Fibroblast of the aortic adventitia (primary cell): ENCODE results near the gene RAB12. TPM values are rescaled to one million over a fixed set of nuclear protein-coding genes. Genes with fewer than 3 reads are reported as not detected.
"Not testable (repeated sequence)": the region's sequence is repeated elsewhere in the genome, so short reads cannot be mapped to it uniquely, and the experiment has no call there.

Experiments
- DNase-seq: peaks from one replicate; pipeline ENCODE4 v3.0.0-alpha.2; 2010; ENCODE audit warnings: low read depth
- H3K4me3 ChIP-seq: 2 replicates; pipeline ENCODE4 v1.5.1; 2011; ENCODE audit warnings: low read depth, mild to moderate bottlenecking, control low read depth, low read length, moderate library complexity
- total RNA-seq: library from RNA; depleted of rRNA; stranded (reverse); fragments of >200 nt; gene quantifications from 2 replicates; pipeline ENCODE4 v1.2.3, GENCODE V29; 2012; ENCODE audit warnings: low replicate concordance
- TF ChIP-seq, protein P1 (sequence below): IDR thresholded peaks from 2 replicates; pipeline ENCODE4 v1.5.1; 2011; ENCODE audit warnings: mild to moderate bottlenecking, low read length, control low read depth, inconsistent platforms; ENCODE audit not compliant: insufficient read depth

Gene RAB12
- total RNA-seq, 1 donor, result 64.9 TPM

DNA sequence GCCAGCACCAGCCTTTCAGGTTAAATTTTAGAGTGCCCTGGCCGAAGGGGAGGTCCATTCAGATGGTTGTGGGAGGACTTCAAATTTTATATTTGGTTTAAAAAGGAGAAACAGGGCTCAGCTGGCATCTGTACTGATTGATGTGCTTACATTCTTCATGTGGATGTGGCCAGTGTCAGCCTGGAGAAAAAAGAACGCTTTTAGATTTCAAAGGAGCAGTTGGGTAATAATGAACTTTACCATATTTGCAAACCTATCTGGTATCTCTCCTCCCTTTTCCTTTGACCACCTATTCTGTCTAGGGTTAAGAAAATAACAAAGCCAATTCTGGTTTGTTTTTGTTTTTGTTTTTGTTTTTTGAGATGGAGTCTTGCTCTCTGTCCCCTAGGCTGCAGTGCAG lies 21.3 kb downstream of the RAB12 start:
- TF ChIP-seq, protein P1, sequence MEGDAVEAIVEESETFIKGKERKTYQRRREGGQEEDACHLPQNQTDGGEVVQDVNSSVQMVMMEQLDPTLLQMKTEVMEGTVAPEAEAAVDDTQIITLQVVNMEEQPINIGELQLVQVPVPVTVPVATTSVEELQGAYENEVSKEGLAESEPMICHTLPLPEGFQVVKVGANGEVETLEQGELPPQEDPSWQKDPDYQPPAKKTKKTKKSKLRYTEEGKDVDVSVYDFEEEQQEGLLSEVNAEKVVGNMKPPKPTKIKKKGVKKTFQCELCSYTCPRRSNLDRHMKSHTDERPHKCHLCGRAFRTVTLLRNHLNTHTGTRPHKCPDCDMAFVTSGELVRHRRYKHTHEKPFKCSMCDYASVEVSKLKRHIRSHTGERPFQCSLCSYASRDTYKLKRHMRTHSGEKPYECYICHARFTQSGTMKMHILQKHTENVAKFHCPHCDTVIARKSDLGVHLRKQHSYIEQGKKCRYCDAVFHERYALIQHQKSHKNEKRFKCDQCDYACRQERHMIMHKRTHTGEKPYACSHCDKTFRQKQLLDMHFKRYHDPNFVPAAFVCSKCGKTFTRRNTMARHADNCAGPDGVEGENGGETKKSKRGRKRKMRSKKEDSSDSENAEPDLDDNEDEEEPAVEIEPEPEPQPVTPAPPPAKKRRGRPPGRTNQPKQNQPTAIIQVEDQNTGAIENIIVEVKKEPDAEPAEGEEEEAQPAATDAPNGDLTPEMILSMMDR, result no peak
- DNase-seq, result no peak
- H3K4me3 ChIP-seq, result no peak overlapping the region

DNA sequence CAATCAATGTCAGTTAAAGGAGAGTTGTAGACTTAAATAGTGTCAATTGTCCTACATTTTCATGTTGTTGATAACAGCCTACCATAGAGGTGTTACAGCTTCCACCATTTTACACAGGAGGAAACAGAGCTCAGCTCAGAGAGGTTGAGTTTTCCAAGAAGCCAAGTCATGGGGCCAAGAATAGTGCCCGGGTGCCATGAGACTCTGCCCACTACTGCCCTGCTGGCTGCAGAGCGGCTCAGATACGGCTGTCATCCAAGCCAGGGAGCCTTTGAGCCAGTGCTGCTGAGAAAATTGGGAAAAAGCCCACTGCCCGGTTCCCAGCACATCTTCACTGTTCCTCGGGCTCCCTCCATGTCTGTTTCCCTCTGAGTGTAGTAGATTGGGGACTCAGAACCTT lies 22.0 kb downstream of the RAB12 start:
- TF ChIP-seq, protein P1, result no peak
- no peak overlapping the region for H3K4me3 ChIP-seq
- no peak for DNase-seq

DNA sequence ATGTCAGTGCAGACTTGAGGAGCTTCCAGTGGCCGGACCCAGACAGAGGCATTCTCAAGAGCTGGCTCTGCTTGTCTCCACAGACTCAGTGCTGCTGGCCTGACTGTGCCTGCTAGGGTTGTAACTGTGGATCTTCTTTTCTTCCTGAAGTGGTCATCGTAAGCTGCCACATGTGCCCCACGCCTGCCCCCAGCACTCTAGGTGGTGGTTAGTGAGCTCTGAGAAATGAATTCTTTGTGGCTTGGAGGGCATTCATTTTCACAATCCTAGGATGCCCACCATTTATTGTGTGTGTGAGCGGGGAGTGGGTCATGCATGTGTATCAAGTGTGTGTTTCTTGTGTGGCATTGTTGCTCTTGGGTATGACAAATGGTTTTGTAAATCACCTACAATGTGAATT lies 23.1 kb downstream of the RAB12 start:
- DNase-seq, result no peak
- no peak overlapping the region for H3K4me3 ChIP-seq
- TF ChIP-seq, protein P1, result no peak

DNA sequence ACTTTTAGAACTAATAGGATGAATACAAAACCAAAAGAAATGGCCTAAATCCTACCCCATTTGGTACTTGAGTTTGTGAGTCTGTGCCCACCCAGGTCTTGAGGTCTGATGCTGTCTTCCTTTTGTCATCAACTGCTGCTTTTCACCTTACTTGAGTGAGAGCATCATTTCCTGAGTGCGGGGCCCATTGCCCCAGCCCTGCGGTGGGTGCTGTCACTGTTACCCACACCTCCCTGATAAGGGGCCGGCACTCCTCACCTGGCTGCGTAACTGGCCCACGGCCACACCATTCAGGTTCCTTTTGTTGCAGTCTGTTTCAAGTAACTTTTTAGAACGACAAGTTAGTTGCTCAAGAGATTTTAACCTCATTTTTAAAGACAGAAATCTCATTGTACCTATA lies 25.3 kb downstream of the RAB12 start:
- no peak overlapping the region for H3K4me3 ChIP-seq
- TF ChIP-seq, protein P1, result no peak
- no peak for DNase-seq

DNA sequence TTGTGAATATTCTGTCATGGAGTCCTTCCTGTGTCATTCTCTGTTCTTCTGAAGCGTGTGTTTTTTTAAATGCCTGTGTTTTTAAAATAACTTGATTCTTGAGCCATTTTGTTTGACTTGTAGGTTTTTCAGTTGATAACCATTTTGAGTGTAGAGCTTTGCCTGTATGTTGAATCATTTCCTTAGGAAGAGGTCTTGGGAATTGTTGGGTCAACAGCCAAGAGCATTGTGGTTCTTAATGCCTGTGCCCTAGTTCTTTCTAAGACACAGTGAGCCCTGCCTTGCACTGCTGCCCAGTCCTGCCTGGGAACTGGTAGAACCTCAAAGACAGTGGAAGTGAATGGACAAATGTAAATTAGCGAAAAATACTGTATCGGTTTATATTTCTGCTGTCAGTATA lies 25.9 kb downstream of the RAB12 start:
- peak; percentile 79 for DNase-seq
- H3K4me3 ChIP-seq, result no peak overlapping the region
- TF ChIP-seq, protein P1, result no peak

DNA sequence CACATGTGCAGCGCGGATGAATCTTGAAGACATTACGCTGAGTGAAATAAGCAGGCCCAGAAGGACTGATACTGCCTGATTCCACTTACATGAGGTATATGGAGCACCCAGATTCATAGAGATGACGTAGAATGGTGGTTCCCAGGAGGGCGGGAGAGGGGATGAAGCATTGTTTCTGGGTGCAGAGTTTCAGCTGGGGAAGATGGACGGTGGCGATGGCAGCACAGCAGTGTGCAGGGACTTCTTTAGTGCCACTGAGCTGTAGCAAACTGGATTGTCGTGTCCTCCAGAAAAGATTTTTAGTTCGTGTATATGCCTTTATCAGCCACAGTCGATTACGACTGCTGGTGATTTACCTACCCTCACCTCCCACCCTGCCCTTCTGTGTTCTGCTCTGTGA lies 30.5 kb downstream of the RAB12 start:
- TF ChIP-seq, protein P1, result no peak

DNA sequence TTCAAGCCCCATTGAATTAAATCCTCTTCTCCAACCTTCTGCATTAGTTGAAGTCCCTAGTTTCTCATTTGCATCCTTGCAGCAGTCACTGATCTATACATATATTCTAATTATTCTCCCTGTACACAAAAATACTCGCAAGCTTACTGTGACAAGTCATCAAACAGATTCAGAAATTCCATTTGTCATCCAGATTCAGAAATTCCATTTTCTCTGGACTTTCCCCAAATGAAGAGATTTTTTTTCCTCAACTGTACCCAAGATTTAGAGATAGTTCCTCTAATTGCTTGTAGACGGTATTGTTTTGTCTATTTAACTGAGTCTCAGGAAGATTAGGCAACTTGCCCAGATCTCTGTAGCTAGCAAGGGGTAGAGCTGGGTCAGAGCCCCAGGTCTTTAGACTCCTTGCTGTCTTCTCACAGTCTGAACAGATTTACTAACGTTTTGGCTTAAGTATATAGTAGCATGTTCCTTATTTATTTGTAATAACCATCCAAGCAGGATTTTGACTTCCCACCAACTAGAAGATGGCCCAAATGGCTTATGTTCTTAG lies 34.2 kb downstream of the RAB12 start:
- no peak for DNase-seq
- TF ChIP-seq, protein P1, result no peak
- H3K4me3 ChIP-seq, result no peak overlapping the region

More for the DNA sequence above, 30.5 kb downstream of the RAB12 start:
- DNase-seq, result no peak
- H3K4me3 ChIP-seq, result no peak overlapping the region

DNA sequence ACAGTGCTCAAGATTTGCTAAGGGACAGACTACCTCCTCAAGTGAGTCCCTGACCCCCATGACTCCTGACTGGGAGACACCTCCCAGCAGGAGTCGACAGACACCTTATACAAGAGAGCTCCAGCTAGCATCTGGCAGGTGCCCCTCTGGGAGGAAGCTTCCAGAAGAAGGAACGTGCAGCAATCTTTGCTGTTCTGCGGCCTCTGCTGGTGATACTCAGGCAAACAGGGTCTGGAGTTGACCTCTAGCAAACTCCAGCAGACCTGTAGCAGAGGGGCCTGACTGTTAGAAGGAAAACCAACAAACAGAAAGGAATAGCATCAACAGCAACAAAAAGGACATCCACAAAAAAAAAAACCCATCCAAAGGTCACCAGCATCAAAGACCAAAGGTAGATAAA lies 38.1 kb downstream of the RAB12 start:
- H3K4me3 ChIP-seq, DNase-seq: not testable (repeated sequence)

DNA sequence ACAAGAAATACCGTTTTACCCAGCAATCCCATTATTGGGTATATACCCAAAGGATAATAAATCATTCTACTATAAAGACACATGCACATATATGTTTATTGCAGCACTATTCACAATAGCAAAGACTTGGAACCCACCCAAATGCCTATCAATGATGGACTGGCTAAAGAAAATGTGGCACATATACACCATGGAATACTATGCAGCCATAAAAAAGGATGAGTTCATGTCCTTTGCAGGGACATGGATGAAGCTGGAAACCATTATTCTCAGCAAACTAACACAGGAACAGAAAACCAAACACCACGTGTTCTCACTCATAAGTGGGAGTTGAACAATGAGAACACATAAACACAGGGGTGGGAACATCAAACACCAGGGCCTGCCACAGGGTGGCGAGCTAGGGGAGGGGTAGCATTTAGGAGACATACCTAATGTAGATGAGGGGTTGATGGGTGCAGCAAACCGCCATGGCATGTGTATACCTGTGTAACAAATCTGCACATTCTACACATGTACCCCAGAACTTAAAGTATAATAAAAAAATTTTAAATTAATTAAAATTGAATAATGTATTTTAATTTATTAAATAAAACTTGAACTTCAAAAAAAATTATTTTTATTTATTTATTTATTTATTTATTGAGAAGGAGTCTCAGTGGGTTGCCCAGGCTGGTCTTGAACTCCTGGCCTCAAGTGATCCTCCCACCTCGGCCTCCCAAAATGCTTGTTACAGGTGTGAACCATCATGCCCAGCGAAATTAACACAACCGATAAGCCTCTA lies 42.4 kb downstream of the RAB12 start:
- not testable (repeated sequence) for H3K4me3 ChIP-seq, DNase-seq
